ENCODE measurements around the gene TUT4.

Gene TUT4

DNA sequence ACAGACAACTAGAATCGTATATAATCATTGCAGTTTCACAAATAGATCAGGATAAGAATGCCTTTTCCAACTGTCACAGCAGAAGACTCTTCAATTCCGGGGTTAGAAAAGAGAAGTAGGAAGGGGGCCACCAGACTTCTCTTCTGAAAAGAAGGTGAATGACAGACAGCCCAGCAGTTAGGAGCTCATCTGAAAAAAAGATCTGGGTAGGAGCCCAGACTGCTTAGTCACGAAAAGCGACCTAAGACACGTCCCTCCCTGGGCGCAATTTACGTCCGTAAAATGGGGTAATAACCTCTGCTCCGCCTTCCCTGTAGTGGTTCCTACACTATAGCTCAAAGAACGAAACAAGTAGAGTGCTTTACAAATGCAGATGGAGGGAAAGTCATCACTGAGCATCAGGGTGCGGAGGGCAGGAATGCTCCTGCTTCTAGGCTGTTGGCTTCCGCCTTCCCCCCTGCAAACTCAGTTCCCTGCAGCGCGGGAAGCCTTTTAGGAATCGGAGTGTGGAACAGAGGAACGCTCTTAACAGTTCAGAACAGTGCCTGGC is 149.3 kb downstream of the TUT4 start:
- DNase-seq: peak; percentile 36

- no peak for DNase-seq
Measured at GRCh38 chr1:52402860-52403240, 150.0 kb downstream of the TUT4 start.

GRCh38 chr1:52400131-52400530 is 152.8 kb downstream of the TUT4 start:
- DNase-seq: no peak

DNA sequence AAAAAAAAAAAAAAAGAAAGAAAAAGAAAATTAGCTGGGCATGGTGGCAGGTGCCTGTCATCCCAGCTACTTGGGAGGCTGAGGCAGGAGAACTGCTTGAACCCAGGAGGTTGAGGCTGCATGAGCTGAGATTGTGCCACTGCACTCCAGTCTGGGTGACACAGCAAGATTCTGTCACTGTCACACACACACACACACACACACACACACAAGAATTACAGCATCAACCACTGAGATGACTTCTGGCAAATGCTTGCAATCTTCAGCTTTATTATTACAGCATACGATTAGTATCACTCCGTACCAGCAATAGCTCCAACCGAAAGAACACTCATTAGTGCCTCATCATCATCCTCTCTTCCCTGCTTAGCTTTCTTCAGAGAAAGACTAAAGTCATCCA is 153.3 kb downstream of the TUT4 start:
- no peak for DNase-seq

DNA sequence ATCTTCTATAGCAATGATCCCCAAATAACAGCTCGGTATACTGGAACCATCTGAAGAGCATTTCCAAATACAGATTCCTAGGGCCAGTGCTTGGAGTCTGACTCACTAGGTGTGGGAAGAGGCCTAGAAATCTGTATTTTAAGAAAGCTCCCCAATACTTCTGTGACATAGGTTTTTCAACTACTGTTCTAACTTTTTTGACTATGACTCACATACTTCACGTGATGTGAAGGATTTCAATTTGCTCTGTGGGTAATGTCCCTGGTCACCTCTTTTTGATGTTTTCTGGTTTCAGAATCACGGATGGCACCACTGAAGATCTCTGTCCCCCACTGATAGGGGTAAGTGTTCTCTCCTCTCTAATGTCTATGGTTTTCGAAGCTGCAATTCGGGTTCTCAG is 159.7 kb downstream of the TUT4 start:
- no peak for DNase-seq

GRCh38 chr1:52386458-52386857 is 166.4 kb downstream of the TUT4 start:
- no peak for DNase-seq

DNA sequence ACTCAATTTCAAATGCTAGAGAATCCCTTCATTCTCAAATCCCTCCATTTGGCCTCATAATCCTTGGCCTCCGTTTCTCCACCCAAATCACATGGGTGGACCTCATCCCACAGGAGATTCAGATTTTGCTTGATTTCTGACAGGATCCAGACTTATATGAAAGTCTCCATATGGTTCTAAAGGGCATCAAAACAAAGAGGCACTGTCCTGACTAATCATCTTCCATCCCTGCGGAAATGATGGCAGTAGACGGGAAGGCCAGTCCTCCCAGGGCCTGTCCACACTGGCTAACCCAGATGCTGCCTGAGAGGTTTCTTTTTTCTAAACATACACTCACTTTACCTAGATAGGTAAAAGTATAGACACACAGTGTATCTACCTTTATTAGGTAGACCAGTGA is 167.5 kb downstream of the TUT4 start:
- no peak for DNase-seq
